GM18873 (cell line): ENCODE data around the gene LYSMD2.
A peak's percentile ranks its signal among the peaks of the same experiment; 100 is the strongest.

Source experiments
- ATAC-seq: cut with Tn5 transposase; IDR thresholded peaks from one replicate; pipeline ENCODE4 v1.9.1; 2021; ENCODE audit warnings: mild to moderate bottlenecking, moderate library complexity, moderate number of reproducible peaks; ENCODE audit not compliant: unreplicated experiment, low FRiP score

The LYSMD2 gene

GRCh38 chr15:51754267-51754666 lies 16.8 kb upstream of the LYSMD2 start:
- ATAC-seq = no peak

DNA sequence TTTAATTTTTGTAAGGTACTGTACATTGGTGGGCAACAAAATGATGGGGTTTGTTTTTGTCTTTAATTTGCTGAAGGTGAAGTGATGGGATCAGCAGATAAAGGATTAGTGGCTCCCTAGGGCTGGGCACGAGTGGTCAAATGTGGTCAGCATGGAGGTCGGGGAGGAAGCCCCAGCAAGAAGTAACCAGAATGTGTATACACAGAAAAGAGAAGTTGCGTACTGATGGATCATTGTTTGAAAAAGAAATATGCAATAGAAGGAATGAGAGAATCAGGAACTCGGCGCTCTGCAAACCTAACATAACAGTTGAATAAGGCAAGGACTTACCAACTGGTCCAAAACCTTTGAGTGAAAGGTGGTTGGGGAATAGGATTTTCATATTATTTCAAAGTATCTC lies 15.4 kb upstream of the LYSMD2 start:
- no peak for ATAC-seq

DNA sequence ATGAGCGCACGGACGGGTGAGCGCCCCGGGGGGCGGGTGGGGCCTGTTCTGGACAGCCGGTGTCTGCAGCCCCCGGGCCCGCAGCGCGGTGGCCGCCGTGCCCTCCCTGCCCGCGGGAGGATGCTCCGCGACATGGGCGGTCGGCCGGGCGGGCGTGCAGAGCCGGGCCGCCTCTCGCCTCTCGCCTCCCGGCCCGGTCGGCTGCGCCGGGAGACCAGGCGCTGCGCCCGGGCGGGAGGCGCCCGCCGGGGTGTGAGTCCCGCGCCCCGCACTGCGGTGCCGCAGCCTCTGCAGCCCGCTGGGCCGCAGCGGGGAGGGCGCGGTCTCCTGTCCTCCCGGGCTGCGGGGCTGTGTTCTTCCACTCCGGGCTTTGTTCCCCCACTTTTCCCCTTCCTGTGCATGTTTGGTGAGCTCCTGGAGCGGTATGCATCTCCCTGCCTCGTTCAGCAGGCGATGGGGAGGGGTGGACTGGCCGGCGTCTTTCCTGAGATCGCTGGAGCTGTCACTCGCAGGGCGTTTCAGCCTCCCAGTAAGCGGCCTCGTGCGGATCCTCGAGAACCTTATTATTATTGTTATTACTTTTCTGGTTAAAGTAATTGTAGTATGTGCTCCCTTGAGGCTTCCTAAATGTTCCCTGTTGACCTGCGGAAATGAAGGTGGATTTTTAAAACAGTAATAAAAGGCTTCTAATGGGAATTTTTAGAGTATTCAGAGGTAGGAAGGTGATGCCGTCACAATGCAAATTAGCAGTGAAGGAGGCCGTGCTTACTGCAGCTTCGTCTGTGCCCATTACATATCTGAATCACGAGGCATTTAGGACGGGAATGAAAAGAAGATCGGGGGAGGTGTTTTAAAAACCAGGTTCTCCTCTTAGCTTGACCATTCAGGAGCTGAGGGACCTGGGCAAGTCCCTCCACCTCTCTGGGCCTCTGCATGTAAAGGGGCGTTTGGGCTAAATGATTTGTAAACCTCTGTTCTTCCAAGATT lies 14.5 kb upstream of the LYSMD2 start:
- ATAC-seq = no peak

DNA sequence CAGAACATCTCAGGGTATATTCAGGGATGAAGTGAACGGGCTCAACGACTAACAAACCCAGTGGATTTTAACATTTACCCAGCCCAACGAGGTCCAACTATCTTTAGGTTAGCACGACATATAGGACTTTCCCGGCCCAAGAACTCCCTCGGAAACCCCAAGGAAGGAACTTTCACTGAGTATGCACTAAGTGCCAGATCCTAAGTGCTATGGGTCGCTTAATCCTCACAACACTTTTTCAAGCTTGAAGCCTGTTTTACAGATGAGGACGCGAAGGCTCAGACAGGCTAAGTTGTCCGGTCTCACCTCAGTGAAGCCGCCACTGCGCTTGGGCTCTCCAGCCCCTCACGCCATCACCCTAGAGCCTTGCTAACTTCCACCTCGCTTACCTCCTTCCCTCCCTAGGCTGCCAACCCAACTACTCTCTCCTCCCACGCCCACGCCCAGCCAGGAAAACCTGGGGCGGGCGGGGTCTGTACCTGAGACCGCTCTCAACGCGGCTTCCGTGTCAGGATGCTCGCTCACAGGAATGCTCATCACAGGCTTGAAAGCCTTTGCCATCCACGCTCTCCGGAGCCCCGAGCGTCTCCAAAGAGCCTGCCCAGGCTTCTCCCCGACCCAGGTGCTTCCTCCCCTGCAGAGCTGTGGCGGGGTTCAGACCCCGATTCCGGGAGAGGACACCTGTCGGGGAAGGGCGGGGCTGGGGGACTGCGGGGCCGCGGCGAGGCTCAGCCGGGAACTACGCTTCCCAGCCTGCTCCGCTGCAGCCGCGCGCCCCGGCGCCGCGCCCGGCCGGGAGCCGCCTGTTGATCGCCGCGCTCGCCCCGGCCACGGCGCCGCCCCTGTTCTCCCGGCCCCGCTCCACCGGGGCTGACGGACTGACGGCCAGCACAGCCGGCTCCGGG lies 13.6 kb upstream of the LYSMD2 start, which contains the start of gene TMOD2:
Gene TMOD2 (plus strand): TSS at position 806 of the 905 bp plus-strand sequence. CDS start 14,845 bp downstream, outside the sequence.
- ATAC-seq = no peak

DNA sequence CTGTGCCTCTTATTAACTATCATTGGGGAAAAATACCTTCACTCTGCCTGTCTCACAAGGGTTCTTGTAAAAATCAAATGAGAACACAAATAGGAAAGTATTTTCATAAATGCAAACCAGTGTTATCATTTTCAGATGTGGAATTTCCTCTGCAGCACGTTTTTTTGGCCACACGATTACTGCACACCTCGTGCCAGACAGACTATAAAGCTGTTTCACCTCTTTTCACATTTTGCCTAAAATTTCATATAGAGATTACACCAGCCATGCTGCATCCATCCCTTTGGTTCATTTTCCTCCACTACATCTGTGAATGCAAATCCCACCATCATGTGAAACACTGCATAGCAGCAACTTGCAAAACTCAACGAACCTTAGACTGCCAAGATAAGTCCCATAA lies 12.7 kb upstream of the LYSMD2 start:
- ATAC-seq = no peak

DNA sequence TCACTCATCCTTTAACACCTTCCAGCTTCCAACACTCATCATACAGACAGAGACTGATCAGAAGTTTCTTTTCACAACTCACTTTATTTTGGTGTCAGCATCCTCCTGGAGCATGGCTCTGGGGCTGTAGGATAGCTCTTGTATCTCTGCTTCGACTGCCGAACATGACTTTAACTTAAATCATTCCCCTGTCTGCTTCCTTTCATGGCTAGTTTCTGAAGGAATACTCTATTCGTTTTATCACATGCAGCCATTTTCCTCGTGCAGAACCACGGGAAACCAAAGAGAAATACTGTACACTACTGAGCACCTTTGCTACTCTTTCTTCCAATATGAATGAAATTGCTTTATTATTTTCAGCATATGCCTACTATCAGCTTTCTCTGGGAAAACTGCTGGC lies 11.9 kb upstream of the LYSMD2 start:
- no peak for ATAC-seq

DNA sequence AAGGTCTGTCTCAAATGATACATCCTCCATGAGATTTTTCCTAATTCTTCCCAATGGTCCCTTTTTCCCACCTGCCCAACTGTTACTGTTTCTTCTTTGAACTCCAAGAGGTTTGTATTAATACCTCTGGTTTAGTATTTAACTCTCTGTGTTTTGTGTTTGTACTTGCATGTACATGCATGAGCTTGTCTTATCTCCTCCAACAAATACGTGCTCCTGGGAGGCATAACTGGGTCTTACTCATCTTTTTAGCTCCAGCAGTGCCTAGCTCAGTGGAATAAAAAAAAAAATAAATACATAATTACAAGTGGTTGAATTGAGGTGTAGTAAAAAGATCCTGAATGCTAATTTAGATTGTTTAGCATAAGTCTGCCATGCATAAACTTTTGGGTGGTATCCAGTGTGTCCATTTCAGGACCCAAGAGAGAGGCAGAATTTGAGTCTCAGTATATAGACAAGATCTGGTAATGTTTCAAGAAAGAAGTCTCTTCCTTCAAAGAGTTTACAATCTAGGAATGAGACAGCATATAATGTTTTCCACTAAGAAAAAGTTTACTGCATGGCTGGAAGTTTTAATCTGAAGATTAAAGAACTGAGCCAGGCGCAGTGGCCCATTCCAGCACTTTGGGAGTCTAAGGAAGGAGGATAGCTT lies 1.7 kb upstream of the LYSMD2 start:
- no peak for ATAC-seq

GRCh38 chr15:51738553-51738952 lies 1.1 kb upstream of the LYSMD2 start:
- ATAC-seq = no peak

DNA sequence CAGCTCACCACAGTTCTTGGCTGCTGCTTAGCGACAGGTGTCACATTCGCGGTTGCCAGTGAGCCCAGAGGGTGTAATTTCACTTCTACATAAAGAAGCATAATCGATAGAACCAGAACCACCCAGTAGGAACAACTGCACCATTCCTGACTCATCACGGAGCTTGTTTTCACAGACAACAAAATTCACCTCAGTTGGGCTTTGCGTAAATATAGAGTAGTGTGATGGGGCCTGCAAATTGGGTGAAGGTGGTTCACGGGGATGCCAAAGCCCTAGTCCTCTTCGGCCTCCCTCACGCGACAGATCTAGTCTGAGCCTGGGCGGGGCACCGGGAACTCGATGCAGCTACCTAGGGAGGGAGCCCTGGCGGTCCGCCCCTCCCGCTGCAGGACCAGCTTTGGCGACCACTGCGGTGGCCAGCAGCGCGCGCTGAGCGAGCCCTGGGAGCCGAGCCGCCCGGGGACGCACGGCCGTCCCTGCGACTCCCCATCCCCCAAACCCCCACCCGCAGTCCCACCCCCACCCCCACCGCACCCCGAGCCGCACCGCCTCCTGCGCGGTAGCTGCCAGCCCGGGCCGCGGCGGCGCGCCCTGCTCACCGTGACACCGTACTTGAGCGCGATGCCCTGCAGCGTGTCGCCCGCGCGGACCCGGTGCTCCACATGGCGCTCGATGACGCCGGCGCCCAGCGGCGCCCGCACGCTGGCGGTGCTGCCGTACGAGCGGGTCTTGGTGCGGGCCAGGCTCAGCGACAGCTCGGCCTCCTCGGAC lies 519 bp downstream of the LYSMD2 start:
- no peak for ATAC-seq

DNA sequence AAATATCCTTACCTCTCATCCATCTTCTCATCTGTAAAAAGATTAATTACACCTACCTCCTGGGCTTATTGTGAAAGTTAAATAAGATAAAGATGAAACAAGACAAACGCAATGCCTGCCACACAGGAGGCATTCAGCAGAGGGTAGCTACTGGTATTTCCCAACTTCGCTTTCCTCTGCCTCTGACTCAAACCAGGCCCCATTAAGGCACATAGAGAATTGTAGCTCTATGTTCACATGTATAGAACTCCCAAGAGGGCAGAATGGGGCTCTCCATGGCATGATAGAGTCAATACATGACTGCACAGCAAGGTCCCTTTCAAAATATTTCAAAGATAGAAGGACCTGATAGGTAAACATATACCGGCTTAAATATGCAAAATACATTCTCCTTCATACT lies 1.4 kb downstream of the LYSMD2 start:
- peak; percentile 35 for ATAC-seq

DNA sequence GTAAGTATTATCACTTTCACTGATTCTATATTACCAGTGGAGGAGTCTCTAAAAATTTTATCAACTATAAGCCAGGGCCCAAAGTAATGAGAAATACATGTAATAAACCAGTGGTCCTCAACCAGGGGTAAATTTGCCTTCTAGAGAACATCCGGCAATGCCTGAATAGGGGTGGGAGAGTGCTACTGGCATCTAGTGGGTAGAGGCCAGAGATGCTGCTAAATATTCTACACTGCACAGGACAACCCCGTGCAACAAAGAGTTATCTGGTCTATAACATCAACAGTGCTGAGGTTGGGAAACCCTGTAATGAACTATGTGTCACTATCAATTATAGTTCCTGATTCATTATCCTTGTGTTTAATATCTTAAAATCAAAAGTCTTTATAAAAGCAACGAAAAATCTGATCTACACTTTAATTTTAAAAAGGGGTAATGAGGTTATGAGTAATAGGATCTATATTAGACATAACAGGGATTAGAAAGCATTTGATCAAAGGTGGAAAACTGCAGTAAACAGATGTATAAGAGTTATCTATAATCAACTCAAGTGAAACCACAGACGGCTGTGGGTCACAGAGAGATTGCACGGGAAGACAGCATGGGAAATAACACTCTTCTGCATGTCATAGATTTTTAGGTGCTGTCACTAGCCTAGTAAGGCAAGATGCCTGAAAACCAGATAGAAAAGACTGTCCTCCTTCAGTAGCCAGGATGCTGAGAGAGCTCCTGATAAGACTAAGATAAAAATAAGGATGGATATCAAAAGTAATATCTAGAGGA lies 2.0 kb downstream of the LYSMD2 start:
- no peak for ATAC-seq

GRCh38 chr15:51732646-51733045 lies 4.8 kb downstream of the LYSMD2 start:
- no peak for ATAC-seq

DNA sequence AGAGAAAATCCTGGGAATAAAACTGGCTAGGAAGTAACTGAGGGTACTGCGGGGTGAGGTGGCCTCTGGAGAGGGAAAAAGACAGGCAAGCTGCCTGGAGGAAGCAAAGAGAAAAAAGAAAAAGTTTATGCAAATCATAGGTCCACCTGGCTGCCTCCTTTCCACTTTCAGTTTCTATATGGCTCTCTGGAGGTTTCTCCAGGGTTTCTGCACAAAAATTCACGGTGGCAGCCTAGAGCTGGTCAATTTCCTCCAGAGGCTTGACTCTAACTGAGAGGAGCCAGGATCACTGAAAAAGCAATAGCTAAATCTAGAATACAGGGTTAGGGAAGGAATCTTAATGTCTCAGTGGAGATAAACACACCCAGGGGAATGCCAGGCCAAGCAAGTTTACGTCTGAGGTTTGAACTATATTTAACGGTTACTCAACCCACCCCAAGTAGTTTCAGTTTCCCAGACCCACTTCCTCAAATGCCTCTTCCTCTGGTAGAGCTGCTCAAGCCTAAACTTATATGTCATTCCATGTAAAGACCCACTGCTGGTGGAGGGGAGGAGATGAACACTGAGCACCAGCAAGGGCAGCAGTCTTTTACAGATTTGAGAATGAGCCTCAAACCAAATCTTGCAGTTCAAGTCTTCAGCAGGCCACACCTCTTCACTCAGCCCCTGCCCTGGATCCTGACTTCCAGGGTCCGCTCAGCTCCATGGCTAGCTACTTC lies 5.7 kb downstream of the LYSMD2 start:
- ATAC-seq = peak; percentile 64

DNA sequence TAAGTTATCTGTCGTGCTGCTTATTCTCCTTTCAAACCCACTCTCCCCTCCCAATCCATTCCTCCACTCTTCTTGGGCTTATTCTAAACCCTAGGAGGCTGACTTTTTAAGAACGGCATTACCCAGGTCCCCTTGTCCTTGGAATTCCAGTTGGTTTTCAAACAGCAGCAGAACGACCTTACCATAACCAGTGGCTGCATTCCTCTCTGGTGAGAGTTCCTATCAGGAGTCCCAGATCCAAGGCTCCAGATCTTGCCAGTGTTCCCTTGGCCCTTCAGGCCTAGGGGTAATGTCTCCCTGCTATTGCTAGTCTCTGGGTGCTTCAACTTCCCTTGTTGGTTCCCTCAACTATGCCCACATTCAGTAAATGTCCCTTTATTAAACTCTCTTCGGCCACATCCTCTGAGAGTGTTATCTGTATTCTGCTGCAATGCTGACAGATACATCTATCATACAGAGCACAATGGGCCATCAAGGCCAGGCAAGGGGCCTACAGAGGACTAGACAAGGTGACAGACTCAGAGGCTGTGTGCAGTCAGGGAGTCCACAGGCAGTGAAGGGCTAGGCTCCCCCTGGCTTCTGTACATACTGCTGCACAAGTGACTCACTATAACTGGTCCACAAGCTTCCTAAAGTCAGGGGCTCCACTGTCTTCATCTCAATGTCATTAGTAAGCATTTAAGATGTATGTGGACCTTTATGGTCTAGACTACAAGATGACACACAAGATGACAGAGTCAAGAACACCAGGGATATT lies 10.1 kb downstream of the LYSMD2 start:
- no peak for ATAC-seq

DNA sequence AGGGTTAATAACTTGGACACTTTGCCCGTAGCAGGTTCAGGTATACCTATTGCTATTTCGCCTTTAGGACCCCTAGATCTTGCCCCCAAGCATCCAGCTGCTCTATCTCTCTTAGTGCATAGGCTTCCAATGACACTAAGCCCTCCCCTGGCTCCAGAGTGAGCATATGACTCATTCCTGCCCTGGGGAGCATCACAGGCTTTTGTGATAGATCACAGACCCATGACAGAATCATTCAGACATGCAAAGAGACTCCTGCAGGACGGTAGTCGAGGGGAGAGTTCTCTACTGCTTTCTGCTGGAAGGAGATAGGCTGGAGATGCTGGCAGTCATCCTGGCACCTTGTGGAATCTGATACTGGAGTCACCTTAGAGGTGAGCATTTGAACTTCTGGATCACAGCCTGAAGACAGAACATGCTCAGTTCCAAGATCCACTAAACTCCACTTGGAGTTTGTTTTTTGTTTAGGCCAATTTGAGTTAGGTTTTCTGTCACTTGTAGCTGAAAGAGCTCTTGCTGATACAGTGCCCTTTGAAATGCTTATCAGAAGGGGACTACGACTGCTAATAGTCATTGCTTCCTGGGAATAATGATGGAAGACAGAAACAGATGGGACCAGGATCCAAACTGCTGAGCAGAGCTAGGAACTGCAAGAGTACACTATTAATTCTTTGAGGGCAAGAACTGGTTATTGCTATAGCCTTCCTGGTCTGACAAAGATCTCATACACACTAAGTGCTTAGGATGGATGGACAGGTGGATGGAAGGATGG lies 11.0 kb downstream of the LYSMD2 start:
- no peak for ATAC-seq

GRCh38 chr15:51724673-51725072 lies 12.8 kb downstream of the LYSMD2 start:
- no peak for ATAC-seq

DNA sequence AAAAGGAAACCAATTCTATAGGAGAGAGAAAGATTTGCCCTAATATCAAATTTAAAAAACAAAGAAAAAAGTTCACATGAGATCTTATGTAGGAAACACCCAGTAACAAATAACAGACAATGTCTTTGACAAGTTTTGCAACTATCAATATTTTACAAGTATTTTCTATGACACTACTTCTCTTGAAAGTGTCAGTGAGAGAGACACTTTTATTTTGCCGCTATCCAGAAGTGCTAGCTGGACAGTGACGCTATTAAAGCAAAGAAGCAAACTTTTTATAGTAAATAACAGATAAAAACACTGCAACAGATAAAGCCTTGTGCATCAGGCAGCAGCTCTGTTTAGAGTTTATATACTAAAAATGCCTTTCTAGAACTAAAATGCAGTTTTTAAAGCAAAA lies 13.3 kb downstream of the LYSMD2 start:
- no peak for ATAC-seq
